PC-9 (cell line): Measurements from ENCODE around the gene SDCCAG8. TPM values are rescaled to one million over a fixed set of nuclear protein-coding genes. Genes with fewer than 3 reads are reported as not detected.

Source experiments
- BruUV-seq: library from RNA; stranded (reverse); fragments of 400-500 nt; replicated peaks from 2 replicates; lab custom pipeline; 2021; lab: Mats Ljungman, UMichigan
- CTCF ChIA-PET: fragments of 300-600 bp; sonication (Branson Sonifier 250); formaldehyde crosslinking; loops from one replicate; lab custom pipeline; 2022; ENCODE audit warnings: antibody characterized with exemption; lab: Charles Lee
- POLR2A ChIA-PET: fragments of 300-600 bp; sonication (Branson Sonifier 250); formaldehyde crosslinking; loops from one replicate; lab custom pipeline; 2022; ENCODE audit warnings: antibody characterized with exemption; ENCODE audit not compliant: unreplicated experiment; lab: Charles Lee
- DNase-seq, 2 experiments: peaks; one replicate each; pipeline versions ENCODE4 v3.0.0 to v3.0.0-alpha.2; 2015 to 2022; ENCODE audit warnings: mixed read lengths in 1 of 2
- H2AFZ ChIP-seq: fragments of 200-600 bp; sonication (generic); 2 replicates; pipeline ENCODE4 v1.8.1; 2017; ENCODE audit warnings: antibody characterized with exemption
- H3F3A ChIP-seq: fragments of 200-600 bp; sonication (generic); 2 replicates; pipeline ENCODE4 v1.8.1; 2017; ENCODE audit warnings: antibody characterized with exemption, mild to moderate bottlenecking, low read depth; ENCODE audit not compliant: insufficient read depth
- H3K27ac ChIP-seq: fragments of 200-600 bp; sonication (generic); 2 replicates; pipeline ENCODE4 v1.6.1; 2016; ENCODE audit warnings: mixed run types
- H3K27me3 ChIP-seq: fragments of 200-600 bp; sonication (generic); 2 replicates; pipeline ENCODE4 v1.6.1; 2016; ENCODE audit warnings: low read depth, mixed run types; ENCODE audit not compliant: insufficient read depth
- H3K36me3 ChIP-seq: fragments of 200-600 bp; sonication (generic); 2 replicates; pipeline ENCODE4 v1.6.1; 2016; ENCODE audit warnings: low read depth, mixed run types
- H3K4me1 ChIP-seq: fragments of 200-600 bp; sonication (generic); replicated peaks from 2 replicates; pipeline ENCODE4 v1.6.1; 2016; ENCODE audit warnings: mixed run types; ENCODE audit not compliant: insufficient read depth
- H3K4me2 ChIP-seq: fragments of 200-600 bp; sonication (generic); 2 replicates; pipeline ENCODE4 v1.6.1; 2017; ENCODE audit warnings: mixed run types
- H3K4me3 ChIP-seq: fragments of 200-600 bp; sonication (generic); 2 replicates; pipeline ENCODE4 v1.6.1; 2016; ENCODE audit warnings: mixed run types
- H3K79me2 ChIP-seq: fragments of 200-600 bp; sonication (generic); 2 replicates; pipeline ENCODE4 v1.6.1; 2017; ENCODE audit warnings: low read depth, mixed run types
- H3K9me2 ChIP-seq: fragments of 200-600 bp; sonication (generic); 2 replicates; pipeline ENCODE4 v1.8.1; 2017; ENCODE audit warnings: mild to moderate bottlenecking; ENCODE audit not compliant: insufficient read depth
- H3K9me3 ChIP-seq: fragments of 200-600 bp; sonication (generic); 2 replicates; pipeline ENCODE4 v1.8.1; 2016; ENCODE audit warnings: low read depth; ENCODE audit not compliant: insufficient read depth
- H4K20me1 ChIP-seq: fragments of 200-600 bp; sonication (generic); 2 replicates; pipeline ENCODE4 v1.8.1; 2017; ENCODE audit not compliant: insufficient read depth
- CTCF ChIP-seq: fragments of 200-600 bp; sonication (generic); conservative IDR thresholded peaks from 2 replicates; pipeline ENCODE4 v1.6.1; 2017; ENCODE audit warnings: mixed run types, antibody characterized with exemption, mild to moderate bottlenecking, moderate library complexity
- EZH2 ChIP-seq: fragments of 200-600 bp; sonication (generic); IDR thresholded peaks from 2 replicates; pipeline ENCODE4 v1.8.0; 2017; ENCODE audit warnings: antibody characterized with exemption, low read depth
- intact Hi-C: fragments of 100-400 bp; cut with micrococcal nuclease; formaldehyde crosslinking; loops from one replicate; pipeline ENCODE4 v1.10.0; 2022; ENCODE audit not compliant: unreplicated experiment
- total RNA-seq: library from RNA; stranded (reverse); gene quantifications from 2 replicates; pipeline ENCODE4 v1.2.3, GENCODE V29; 2021

SDCCAG8 gene
- total RNA-seq, 1 experiment from 2014 or later = 22.7 TPM

GRCh38 chr1:243258731-243259130 is 2.9 kb downstream of the SDCCAG8 start:
- no peaks in the 10 kb centered on the region for H4K20me1 ChIP-seq
- no peak overlapping the region for H3K4me3 ChIP-seq
- H3K36me3 ChIP-seq = no peaks in the 10 kb centered on the region
- H3K9me2 ChIP-seq = no peaks in the 10 kb centered on the region
- DNase-seq = no peak
- no peak overlapping the region for H3K4me2 ChIP-seq
- H3F3A ChIP-seq = no peaks in the 10 kb centered on the region
- H3K4me1 ChIP-seq = peaks cover 16% of the 10 kb centered on the region
- H3K27me3 ChIP-seq = no peaks in the 10 kb centered on the region
- ChIA-PET POLR2A (no interaction called here), CTCF (no interaction called here)
- peaks cover 52% of the 10 kb centered on the region for H3K79me2 ChIP-seq
- intact Hi-C loops = loop anchor here (10.0 kb wide), 2 partner anchors 1196 to 1396 kb away; partner anchors contain the start of genes ADSS2 and DESI2
- TF ChIP-seq CTCF = no peak
- no TSS peak for BruUV-seq
- H2AFZ ChIP-seq = no peak overlapping the region
- H3K27ac ChIP-seq = no peak overlapping the region
- no peaks in the 10 kb centered on the region for H3K9me3 ChIP-seq

- POLR2A ChIA-PET = no interaction called here
Observed at GRCh38 chr1:243260221-243260880, 4.5 kb downstream of the SDCCAG8 start.

GRCh38 chr1:243261390-243261789 is 5.5 kb downstream of the SDCCAG8 start:
- no peaks in the 10 kb centered on the region for H3K27me3 ChIP-seq
- ChIA-PET POLR2A (no interaction called here), CTCF (no interaction called here)
- H2AFZ ChIP-seq = no peak overlapping the region
- H3K4me3 ChIP-seq = no peak overlapping the region
- no peak for DNase-seq
- peaks cover 16% of the 10 kb centered on the region for H3K4me1 ChIP-seq
- H3K36me3 ChIP-seq = no peaks in the 10 kb centered on the region
- no peaks in the 10 kb centered on the region for H3K9me2 ChIP-seq
- no peak overlapping the region for H3K27ac ChIP-seq
- no peak for TF ChIP-seq EZH2
- TF ChIP-seq CTCF = no peak
- no TSS peak for BruUV-seq
- H3K9me3 ChIP-seq = no peaks in the 10 kb centered on the region
- no peaks in the 10 kb centered on the region for H3F3A ChIP-seq
- intact Hi-C loops = no loop called here
- H3K4me2 ChIP-seq = no peak overlapping the region
- peaks cover 55% of the 10 kb centered on the region for H3K79me2 ChIP-seq
- no peaks in the 10 kb centered on the region for H4K20me1 ChIP-seq

More at GRCh38 chr1:243260221-243260880, 4.5 kb downstream of the SDCCAG8 start:
- no peaks in the 10 kb centered on the region for H4K20me1 ChIP-seq
- peaks cover 16% of the 10 kb centered on the region for H3K4me1 ChIP-seq
- CTCF ChIA-PET = no interaction called here
- no peaks in the 10 kb centered on the region for H3F3A ChIP-seq
- peaks cover 52% of the 10 kb centered on the region for H3K79me2 ChIP-seq
- H3K27ac ChIP-seq = no peak overlapping the region
- TF ChIP-seq CTCF (no peak), EZH2 (no peak)
- no peak overlapping the region for H2AFZ ChIP-seq
- DNase-seq = no peak
- no peak overlapping the region for H3K4me2 ChIP-seq
- H3K36me3 ChIP-seq = no peaks in the 10 kb centered on the region
- H3K4me3 ChIP-seq = no peak overlapping the region
- BruUV-seq = no TSS peak
- intact Hi-C loops = no loop called here
- H3K9me3 ChIP-seq = no peaks in the 10 kb centered on the region
- H3K9me2 ChIP-seq = no peaks in the 10 kb centered on the region
- no peaks in the 10 kb centered on the region for H3K27me3 ChIP-seq
